GM21825 (cell line): ENCODE results near the gene CDH12.
"Not testable (repeated sequence)": the region's sequence is repeated elsewhere in the genome, so short reads cannot be mapped to it uniquely, and the experiment has no call there.

ENCODE experiments used
- ATAC-seq: cut with Tn5 transposase; IDR thresholded peaks from one replicate; pipeline ENCODE4 v1.9.1; 2021; ENCODE audit warnings: mild to moderate bottlenecking, moderate library complexity; ENCODE audit not compliant: unreplicated experiment

The CDH12 gene

DNA sequence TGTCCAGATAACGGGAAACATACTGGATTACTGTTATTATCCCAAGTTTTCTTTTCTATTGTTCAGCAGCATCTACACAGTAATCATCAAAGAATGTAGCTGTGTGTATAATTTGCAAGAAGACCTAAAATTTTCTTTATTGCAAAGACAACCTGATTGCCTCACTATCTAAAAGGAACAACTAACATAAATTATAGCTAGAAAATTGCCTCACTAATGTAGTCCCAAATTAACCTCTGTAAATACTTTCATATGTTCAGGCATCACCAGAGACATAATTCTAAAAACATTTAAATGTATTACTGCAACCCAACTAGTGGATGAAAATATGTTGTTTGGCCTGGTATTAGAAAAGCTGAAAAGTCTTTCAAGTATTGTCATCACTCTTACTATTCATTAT, 275.4 kb downstream of the CDH12 start:
- no peak for ATAC-seq

- no peak for ATAC-seq
Observed at GRCh38 chr5:22577006-22577405, 276.1 kb downstream of the CDH12 start.

- no peak for ATAC-seq
Observed at GRCh38 chr5:22572941-22573340, 280.2 kb downstream of the CDH12 start.

GRCh38 chr5:22567983-22568382, 285.2 kb downstream of the CDH12 start:
- ATAC-seq = no peak

DNA sequence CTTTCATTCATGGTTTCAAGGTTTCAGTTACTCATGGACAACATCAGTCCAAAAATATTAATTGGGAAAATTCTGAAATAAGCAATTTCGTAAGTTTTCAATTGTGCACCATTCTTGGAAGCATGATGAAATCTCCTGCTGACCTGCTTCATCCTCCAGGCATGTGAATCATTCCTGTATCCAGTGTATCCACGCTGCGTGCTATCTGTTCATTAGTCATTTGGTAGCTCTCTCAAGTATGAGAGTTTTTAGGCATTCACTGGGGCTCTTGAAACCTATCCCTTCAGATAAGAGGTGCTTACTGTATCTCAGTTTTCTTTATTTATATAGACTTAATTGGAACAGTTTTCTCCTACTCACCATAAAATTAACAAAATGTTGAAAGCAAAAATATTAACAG, 293.0 kb downstream of the CDH12 start:
- ATAC-seq = no peak

DNA sequence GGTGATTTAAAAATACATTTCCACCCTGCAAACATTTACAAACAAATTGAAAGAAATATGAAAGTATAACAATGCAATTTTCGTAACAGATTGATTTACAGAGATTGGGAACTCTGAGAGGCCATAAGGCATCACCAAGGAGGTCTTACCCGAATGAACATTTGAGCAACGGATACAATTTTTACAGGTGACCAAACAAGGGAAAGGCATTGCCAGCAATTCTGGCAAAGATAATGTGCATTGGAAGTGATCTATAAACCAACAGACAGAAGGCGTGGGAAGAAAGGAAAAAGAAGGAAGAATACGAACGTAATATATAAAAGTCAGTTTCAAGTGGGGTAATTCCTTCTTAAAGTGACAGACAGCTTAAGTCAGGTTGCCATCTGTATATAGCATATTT, 295.9 kb downstream of the CDH12 start:
- no peak for ATAC-seq

DNA sequence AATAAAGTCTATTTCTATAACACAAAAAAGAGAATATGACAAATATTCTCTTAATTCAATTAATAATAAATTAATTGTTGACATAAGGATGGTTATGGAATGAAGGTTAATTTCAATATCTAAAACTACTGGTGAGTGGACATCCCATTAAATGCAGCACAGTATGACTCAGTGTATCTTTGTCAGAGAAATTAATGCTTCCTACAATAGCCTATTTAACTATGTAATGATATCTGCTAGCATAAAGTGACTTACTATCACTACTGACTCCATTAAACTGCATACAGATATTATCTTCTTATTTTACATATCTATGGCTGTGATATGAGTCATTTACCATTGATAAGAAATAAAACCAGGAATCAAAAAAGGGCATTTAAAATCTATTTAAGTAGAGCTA, 298.7 kb downstream of the CDH12 start:
- no peak for ATAC-seq

DNA sequence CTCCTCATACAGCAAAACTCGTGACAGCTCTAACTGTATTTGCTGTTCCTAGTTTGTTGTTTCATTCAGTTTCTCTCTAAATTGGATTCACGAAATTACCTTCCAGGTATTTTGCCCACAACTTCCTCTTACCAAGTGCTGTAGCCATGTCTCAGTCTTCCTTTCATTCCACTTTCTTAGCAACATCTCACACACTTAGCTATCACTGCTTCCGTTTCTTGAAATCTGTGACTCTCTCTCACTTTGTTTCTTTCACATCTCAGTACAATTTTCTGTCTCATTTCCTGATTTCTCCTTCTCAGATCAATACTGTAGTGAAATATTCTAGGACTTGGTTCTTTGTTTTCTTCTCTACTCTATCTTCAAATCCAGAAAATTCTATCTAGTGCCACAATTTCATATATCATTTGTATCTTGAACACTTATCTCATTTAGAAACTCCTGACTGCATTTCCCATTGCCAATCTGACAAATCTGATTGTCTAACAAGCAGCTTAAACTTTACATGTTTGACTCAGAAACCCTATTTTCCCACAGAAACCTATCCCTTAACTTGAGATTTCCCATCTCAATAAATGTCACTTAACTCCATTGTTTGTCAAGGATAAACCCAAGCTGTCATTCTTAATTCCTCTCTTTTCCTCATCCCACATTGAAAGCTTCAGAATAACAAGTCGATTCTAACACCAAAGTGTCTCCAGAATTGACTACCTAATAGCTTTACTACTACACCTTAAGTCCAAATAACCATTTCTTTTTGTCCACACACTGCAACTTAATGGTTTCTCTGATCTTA, 303.1 kb downstream of the CDH12 start:
- ATAC-seq = no peak

DNA sequence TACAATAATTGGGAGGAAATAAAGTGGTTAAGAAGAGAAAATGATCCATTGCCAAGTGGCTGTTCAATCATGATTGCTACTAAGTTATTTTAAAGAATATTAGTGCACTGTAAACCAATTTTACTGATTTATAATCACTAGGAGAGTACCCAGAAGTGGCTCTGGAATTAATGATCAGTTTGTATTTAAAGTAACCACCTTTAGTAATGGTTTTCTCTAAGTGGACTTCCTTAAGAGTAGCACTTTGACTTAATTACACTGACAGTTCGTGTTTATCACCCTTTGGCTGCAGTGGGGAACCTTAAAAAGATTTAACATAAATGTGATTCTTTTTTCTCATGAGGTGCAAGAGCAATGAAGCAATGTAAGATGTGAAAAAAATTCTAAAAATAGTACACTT, 310.8 kb downstream of the CDH12 start:
- ATAC-seq = no peak

- no peak for ATAC-seq
Observed at GRCh38 chr5:22541037-22541436, 312.1 kb downstream of the CDH12 start.

GRCh38 chr5:22539762-22540161, 313.4 kb downstream of the CDH12 start:
- no peak for ATAC-seq

- ATAC-seq = no peak
Observed at GRCh38 chr5:22531986-22532385, 321.2 kb downstream of the CDH12 start.

DNA sequence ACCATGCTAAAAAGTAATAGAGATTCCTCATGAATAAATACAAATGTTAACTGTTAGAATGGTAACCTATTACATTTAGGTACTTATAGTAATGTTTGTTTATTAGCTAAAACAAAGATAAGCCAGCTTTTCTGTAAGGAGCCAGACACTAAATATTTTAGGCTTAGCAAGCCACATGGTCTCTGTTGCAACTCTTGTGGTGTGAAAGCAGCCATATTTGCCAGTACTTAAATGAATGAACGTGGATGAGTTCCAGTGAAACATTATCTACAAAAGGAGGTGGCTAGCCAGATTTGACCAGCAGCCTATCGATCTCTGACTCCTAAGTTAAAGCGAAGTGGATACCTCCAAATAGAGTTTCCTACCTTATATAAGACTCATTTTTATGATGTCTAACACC, 331.6 kb downstream of the CDH12 start:
- ATAC-seq = no peak

- not testable (repeated sequence) for ATAC-seq
Observed at GRCh38 chr5:22516497-22516896, 336.6 kb downstream of the CDH12 start.

GRCh38 chr5:22514231-22514630, 338.9 kb downstream of the CDH12 start:
- ATAC-seq = no peak

GRCh38 chr5:22505891-22506290, 347.3 kb downstream of the CDH12 start:
- ATAC-seq = no peak

- no peak for ATAC-seq
Observed at GRCh38 chr5:22504411-22504810, 348.7 kb downstream of the CDH12 start.

DNA sequence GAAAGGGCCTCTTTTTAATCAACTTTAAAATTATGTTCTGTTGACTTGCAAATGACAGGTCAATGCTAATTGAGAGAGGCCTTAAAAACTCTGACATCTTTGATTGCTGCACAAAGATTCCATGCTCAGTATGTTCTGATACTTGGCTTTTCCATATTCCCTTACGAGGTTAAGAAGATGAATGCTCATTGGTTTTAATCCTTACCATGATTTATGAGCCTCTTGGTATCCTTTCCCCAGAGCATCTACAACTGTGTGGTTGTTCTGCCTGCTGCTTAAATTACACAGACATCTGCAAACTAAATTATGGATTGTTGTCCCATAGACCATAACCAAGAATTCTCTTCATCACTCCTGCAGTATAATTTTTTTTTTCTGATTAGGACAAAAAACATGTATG, 352.6 kb downstream of the CDH12 start:
- ATAC-seq = no peak

GRCh38 chr5:22496666-22497065, 356.5 kb downstream of the CDH12 start:
- ATAC-seq = no peak

DNA sequence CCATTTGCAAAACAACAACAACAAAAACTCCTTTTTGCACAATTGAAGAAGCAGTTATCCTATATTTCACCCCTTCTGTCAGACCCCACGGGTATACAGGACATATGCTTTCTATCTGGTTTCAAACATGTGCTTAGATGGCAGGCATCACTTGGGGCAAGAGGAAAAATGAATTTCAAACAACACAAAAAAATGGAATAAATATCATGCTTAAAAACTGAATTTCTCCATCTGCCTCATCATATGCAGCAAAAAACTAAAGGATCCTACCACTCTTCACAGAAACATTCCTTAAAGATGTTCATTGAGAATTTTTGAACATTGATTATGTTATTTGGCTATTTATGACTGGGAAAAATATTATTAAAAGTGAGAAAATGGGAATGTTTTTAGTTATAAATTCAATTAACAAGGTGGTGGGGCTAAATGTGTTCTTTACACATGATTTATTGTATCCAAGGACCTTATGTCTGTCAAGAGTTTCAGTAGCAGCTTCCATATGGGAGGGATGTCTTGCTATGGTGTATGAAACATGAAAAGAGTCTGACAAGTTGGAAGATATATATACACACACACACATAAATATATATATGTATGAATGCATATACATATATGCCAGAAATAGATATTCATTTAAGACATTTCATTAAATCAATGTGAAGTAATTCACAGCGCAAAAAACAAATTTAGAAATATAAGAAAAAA, 358.0 kb downstream of the CDH12 start:
- no peak for ATAC-seq

- ATAC-seq = no peak
Observed at GRCh38 chr5:22488427-22488826, 364.7 kb downstream of the CDH12 start.

- ATAC-seq = no peak
Observed at GRCh38 chr5:22480305-22480704, 372.8 kb downstream of the CDH12 start.
